Activated naive CD8-positive, alpha-beta T cell treated with anti-CD3 and anti-CD28 coated beads for 36 hours (primary cell): Measurements from ENCODE around the gene AHI1. TPM values are rescaled to one million over a fixed set of nuclear protein-coding genes. Genes with fewer than 3 reads are reported as not detected.
"Not testable (repeated sequence)": the region's sequence is repeated elsewhere in the genome, so short reads cannot be mapped to it uniquely, and the experiment has no call there.

Experiments
- DNase-seq: peaks from one replicate; pipeline ENCODE4 v3.0.0; 2021
- H3K27ac Mint-ChIP-seq: one replicate; pipeline ENCODE4 v1.8.0; 2022; ENCODE audit warnings: mild to moderate bottlenecking, moderate library complexity, mixed read lengths
- H3K27me3 Mint-ChIP-seq: one replicate; pipeline ENCODE4 v1.8.0; 2022; ENCODE audit warnings: mild to moderate bottlenecking, mixed read lengths
- H3K36me3 Mint-ChIP-seq: one replicate; pipeline ENCODE4 v1.8.0; 2021; ENCODE audit warnings: mild to moderate bottlenecking, mixed read lengths
- H3K4me1 Mint-ChIP-seq: one replicate; pipeline ENCODE4 v1.8.0; 2021; ENCODE audit warnings: mixed read lengths
- H3K4me3 Mint-ChIP-seq: one replicate; pipeline ENCODE4 v1.8.0; 2022; ENCODE audit warnings: mild to moderate bottlenecking, moderate library complexity, mixed read lengths
- H3K9me3 Mint-ChIP-seq: one replicate; pipeline ENCODE4 v1.8.0; 2022; ENCODE audit warnings: mixed read lengths
- total RNA-seq, 2 experiments: library from RNA; stranded (reverse); gene quantifications; one replicate each; pipeline ENCODE4 v1.2.3, GENCODE V29; 2021

The AHI1 gene
- total RNA-seq, 2 experiments from 2014 or later: 35.6 to 37.1 TPM

DNA sequence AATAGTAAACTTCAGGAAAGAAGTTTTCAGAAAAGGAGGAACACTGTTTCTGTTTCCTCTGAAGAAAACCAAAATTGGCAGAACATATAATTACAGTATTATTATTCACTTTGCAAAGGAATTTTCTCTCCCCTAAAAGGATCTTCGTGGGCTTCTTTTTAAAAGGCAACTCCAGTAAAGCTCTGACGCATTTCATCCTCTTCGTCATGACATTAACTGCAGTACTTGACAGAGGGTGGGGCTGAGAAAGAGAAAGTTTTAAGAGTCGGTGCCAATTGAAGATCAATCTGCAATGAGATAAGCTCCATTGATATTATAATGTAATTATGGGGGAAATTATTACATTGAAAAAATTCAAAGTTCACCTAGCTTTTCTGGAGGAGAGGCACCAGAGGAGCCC, 240.7 kb downstream of the AHI1 start:
- Mint-ChIP-seq H3K27me3 (peaks cover 4% of the 10 kb centered on the region), H3K9me3 (no peaks in the 10 kb centered on the region), H3K36me3 (no peaks in the 10 kb centered on the region), H3K27ac (no peak overlapping the region), H3K4me1 (no peaks in the 10 kb centered on the region), H3K4me3 (no peak overlapping the region)
- no peak for DNase-seq

- Mint-ChIP-seq H3K4me3 (no peak overlapping the region), H3K9me3 (no peaks in the 10 kb centered on the region), H3K4me1 (peaks cover 8% of the 10 kb centered on the region), H3K27me3 (no peaks in the 10 kb centered on the region), H3K27ac (no peak overlapping the region), H3K36me3 (no peaks in the 10 kb centered on the region)
- no peak for DNase-seq
Measured at GRCh38 chr6:135254471-135254870, 243.1 kb downstream of the AHI1 start.

GRCh38 chr6:135251498-135252441, 245.8 kb downstream of the AHI1 start:
- H3K9me3 Mint-ChIP-seq: no peaks in the 10 kb centered on the region
- no peak overlapping the region for H3K27ac Mint-ChIP-seq
- DNase-seq: no peak
- no peak overlapping the region for H3K4me3 Mint-ChIP-seq
- H3K27me3 Mint-ChIP-seq: no peaks in the 10 kb centered on the region
- peaks cover 8% of the 10 kb centered on the region for H3K4me1 Mint-ChIP-seq
- H3K36me3 Mint-ChIP-seq: no peaks in the 10 kb centered on the region

- DNase-seq: no peak
- H3K27me3 Mint-ChIP-seq: no peaks in the 10 kb centered on the region
- peaks cover 8% of the 10 kb centered on the region for H3K4me1 Mint-ChIP-seq
- no peak overlapping the region for H3K27ac Mint-ChIP-seq
- no peaks in the 10 kb centered on the region for H3K9me3 Mint-ChIP-seq
- no peaks in the 10 kb centered on the region for H3K36me3 Mint-ChIP-seq
- no peak overlapping the region for H3K4me3 Mint-ChIP-seq
Measured at GRCh38 chr6:135250751-135251497, 246.6 kb downstream of the AHI1 start.

GRCh38 chr6:135250234-135250633, 247.3 kb downstream of the AHI1 start:
- no peak overlapping the region for H3K27ac Mint-ChIP-seq
- H3K4me3 Mint-ChIP-seq: no peak overlapping the region
- no peaks in the 10 kb centered on the region for H3K9me3 Mint-ChIP-seq
- no peaks in the 10 kb centered on the region for H3K27me3 Mint-ChIP-seq
- no peak for DNase-seq
- peaks cover 8% of the 10 kb centered on the region for H3K4me1 Mint-ChIP-seq
- no peaks in the 10 kb centered on the region for H3K36me3 Mint-ChIP-seq

DNA sequence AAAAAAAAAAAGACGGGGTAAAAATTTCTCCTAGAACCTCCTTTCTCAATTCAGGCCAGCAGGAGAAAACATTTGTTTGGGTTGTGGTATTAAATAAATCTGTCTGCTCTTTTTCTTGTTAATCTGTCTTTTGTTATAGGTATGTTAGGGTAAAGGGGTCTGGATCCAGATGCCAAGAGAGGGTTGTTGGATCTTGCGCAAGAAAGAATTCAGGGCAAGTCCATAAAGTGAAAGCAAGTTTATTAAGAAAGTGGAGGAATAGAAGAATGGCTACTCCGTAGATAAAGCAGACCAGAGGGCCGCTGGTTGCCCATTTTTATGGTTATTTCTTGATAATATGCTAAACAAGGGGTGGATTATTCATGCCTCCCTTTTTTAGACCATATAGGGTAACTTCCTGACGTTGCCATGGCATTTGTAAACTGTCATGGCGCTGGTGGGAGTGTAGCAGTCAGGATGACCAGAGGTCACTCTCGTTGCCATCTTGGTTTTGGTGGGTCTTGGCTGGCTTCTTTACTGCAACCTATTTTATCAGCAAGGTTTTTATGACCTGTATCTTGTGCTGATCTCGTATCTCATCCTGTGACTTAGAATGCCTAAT, 251.0 kb downstream of the AHI1 start:
- H3K4me3 Mint-ChIP-seq, DNase-seq, H3K27me3 Mint-ChIP-seq, H3K36me3 Mint-ChIP-seq, H3K9me3 Mint-ChIP-seq, H3K27ac Mint-ChIP-seq: not testable (repeated sequence)
- H3K4me1 Mint-ChIP-seq: peaks cover 11% of the 10 kb centered on the region

DNA sequence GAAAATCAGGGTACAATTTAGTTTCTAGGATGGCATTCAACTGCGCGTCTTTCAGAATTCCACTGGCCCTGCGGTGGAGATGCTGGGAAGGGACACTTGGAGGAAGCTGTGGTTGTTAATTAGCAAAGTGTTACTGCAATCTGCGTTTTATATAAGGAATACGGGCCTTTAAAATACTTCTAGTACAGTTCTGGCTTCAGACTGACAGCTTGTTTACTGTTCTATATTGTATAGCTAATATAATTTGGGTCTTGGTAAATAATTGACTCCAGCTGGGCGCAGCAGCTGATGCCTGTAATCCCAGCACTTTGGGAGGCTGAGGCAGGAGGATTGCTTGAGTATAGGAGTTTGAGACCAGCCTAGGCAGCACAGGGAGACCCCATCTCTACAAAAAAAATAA, 252.7 kb downstream of the AHI1 start:
- H3K9me3 Mint-ChIP-seq: no peaks in the 10 kb centered on the region
- H3K36me3 Mint-ChIP-seq: no peaks in the 10 kb centered on the region
- no peaks in the 10 kb centered on the region for H3K27me3 Mint-ChIP-seq
- DNase-seq: no peak
- no peak overlapping the region for H3K27ac Mint-ChIP-seq
- no peak overlapping the region for H3K4me3 Mint-ChIP-seq
- H3K4me1 Mint-ChIP-seq: peaks cover 5% of the 10 kb centered on the region

DNA sequence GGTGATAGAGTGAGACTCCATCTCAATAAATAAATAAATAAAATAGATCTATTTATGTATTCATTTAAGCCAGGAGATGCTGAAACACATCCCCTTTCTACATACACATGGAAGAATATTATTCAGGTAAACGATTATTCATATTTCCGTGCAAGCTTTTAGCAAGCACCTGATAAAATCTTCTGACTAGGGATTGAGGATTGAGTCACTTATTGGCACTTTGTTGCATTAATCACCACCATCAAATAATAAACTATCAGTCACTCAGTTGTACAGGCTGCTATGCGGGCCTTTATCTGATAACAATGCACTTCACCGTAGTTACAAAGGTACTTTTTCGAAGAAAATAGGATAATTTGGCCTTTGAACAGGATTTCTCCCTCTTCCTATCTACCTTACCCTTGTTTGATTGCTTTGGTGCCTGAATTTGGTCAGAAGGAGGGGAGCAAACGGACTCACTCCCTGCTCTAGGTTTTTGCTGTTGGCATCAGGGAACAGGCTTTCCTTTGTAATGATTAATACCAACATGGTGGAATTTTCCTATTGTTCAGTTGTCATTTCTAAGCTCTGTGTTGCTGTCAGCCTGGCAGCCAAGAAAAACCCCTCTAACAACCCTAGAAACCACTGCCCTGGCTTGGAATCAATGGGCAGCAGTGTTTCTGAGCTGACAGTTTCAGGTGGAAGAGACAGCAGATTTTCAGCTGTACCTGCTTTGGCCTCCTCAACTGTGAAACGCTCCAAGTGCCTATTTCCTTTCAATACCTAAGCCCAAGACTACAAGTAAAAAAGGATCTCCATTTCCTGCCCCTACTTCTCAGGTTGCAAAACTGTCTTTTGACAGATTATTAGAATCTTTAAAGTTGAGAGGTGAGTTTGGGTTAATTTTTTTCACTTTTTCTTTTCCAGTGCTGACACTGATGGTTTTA, 253.4 kb downstream of the AHI1 start:
- H3K27ac Mint-ChIP-seq: no peak overlapping the region
- peaks cover 3% of the 10 kb centered on the region for H3K4me1 Mint-ChIP-seq
- DNase-seq: no peak
- no peaks in the 10 kb centered on the region for H3K36me3 Mint-ChIP-seq
- H3K9me3 Mint-ChIP-seq: no peaks in the 10 kb centered on the region
- H3K4me3 Mint-ChIP-seq: no peak overlapping the region
- no peaks in the 10 kb centered on the region for H3K27me3 Mint-ChIP-seq

GRCh38 chr6:135240711-135241110, 256.8 kb downstream of the AHI1 start:
- H3K4me1 Mint-ChIP-seq: peaks cover 8% of the 10 kb centered on the region
- H3K36me3 Mint-ChIP-seq: no peaks in the 10 kb centered on the region
- H3K9me3 Mint-ChIP-seq: no peaks in the 10 kb centered on the region

DNA sequence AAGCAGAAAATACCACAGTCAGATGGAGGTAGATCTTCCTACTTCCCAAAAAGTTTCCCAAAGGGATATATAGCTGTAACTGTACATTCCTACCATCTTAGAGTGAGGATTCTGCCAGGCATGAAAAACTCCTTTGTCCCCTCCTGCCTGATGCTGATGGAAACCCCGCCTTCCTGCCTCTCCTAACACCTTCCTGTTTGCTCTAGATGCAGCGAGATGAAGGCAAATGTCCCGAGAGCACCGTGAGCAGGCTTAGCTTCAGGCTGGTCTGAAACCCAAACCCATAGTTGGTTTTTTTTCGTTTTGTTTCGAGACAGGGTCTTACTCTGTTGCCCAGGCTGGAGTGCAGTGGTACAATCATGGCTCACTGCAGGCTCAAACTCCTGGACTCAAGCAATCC, 260.8 kb downstream of the AHI1 start:
- DNase-seq: no peak
- Mint-ChIP-seq H3K4me3 (no peak overlapping the region), H3K9me3 (no peaks in the 10 kb centered on the region), H3K27me3 (no peaks in the 10 kb centered on the region), H3K36me3 (no peaks in the 10 kb centered on the region), H3K4me1 (peaks cover 11% of the 10 kb centered on the region), H3K27ac (no peak overlapping the region)

More at GRCh38 chr6:135240711-135241110, 256.8 kb downstream of the AHI1 start:
- Mint-ChIP-seq H3K4me3 (no peak overlapping the region), H3K27me3 (no peaks in the 10 kb centered on the region), H3K27ac (no peak overlapping the region)
- DNase-seq: no peak

- H3K4me1 Mint-ChIP-seq: peaks cover 13% of the 10 kb centered on the region
- H3K9me3 Mint-ChIP-seq: no peaks in the 10 kb centered on the region
- H3K4me3 Mint-ChIP-seq: no peak overlapping the region
- H3K36me3 Mint-ChIP-seq: no peaks in the 10 kb centered on the region
- no peaks in the 10 kb centered on the region for H3K27me3 Mint-ChIP-seq
- DNase-seq: no peak
- no peak overlapping the region for H3K27ac Mint-ChIP-seq
Measured at GRCh38 chr6:135236319-135236718, 261.2 kb downstream of the AHI1 start.

- Mint-ChIP-seq H3K27me3 (no peaks in the 10 kb centered on the region), H3K27ac (no peak overlapping the region)
Measured at GRCh38 chr6:135235716-135236115, 261.8 kb downstream of the AHI1 start.

GRCh38 chr6:135234492-135234780, 263.1 kb downstream of the AHI1 start:
- no peaks in the 10 kb centered on the region for H3K9me3 Mint-ChIP-seq
- H3K36me3 Mint-ChIP-seq: no peaks in the 10 kb centered on the region
- H3K27ac Mint-ChIP-seq: no peak overlapping the region
- H3K4me1 Mint-ChIP-seq: peaks cover 15% of the 10 kb centered on the region
- no peaks in the 10 kb centered on the region for H3K27me3 Mint-ChIP-seq
- no peak overlapping the region for H3K4me3 Mint-ChIP-seq
- DNase-seq: no peak

More at GRCh38 chr6:135235716-135236115, 261.8 kb downstream of the AHI1 start:
- Mint-ChIP-seq H3K4me3 (no peak overlapping the region), H3K9me3 (no peaks in the 10 kb centered on the region), H3K4me1 (peaks cover 15% of the 10 kb centered on the region), H3K36me3 (no peaks in the 10 kb centered on the region)
- no peak for DNase-seq

- H3K4me1 Mint-ChIP-seq: peaks cover 15% of the 10 kb centered on the region
- DNase-seq: no peak
Measured at GRCh38 chr6:135233686-135234491, 263.7 kb downstream of the AHI1 start.

More at GRCh38 chr6:135233686-135234491, 263.7 kb downstream of the AHI1 start:
- no peaks in the 10 kb centered on the region for H3K9me3 Mint-ChIP-seq
- H3K4me3 Mint-ChIP-seq: no peak overlapping the region
- peaks cover 2% of the 10 kb centered on the region for H3K36me3 Mint-ChIP-seq
- no peak overlapping the region for H3K27ac Mint-ChIP-seq
- H3K27me3 Mint-ChIP-seq: no peaks in the 10 kb centered on the region
